Activated CD8-positive, alpha-beta T cell treated with anti-CD3 and anti-CD28 coated beads for 36 hours (primary cell): Measurements from ENCODE around the gene PTDSS2. TPM values are rescaled to one million over a fixed set of nuclear protein-coding genes. Genes with fewer than 3 reads are reported as not detected.
A peak's percentile ranks its signal among the peaks of the same experiment; 100 is the strongest.

Experiments
- ATAC-seq: fragments of 200-7000 bp; cut with Tn5 transposase; one replicate; pipeline ENCODE4 v1.10.0; 2021; ENCODE audit warnings: mild to moderate bottlenecking, moderate library complexity
- CTCF ChIA-PET: fragments of 350-600 bp; sonication (Branson Sonifier 250); formaldehyde crosslinking; loops from one replicate; lab custom pipeline; 2021; ENCODE audit warnings: antibody characterized with exemption; lab: Charles Lee
- POLR2A ChIA-PET: fragments of 350-600 bp; sonication (Branson Sonifier 250); formaldehyde crosslinking; loops from one replicate; lab custom pipeline; 2021; ENCODE audit warnings: antibody characterized with exemption; lab: Charles Lee
- DNase-seq: peaks from one replicate; pipeline ENCODE4 v3.0.0-alpha.2; 2020
- H3K27ac Mint-ChIP-seq: one replicate; pipeline ENCODE4 v1.8.0; 2021; ENCODE audit warnings: mild to moderate bottlenecking, mixed read lengths
- H3K27me3 Mint-ChIP-seq: one replicate; pipeline ENCODE4 v1.8.0; 2021; ENCODE audit warnings: mixed read lengths
- H3K36me3 Mint-ChIP-seq: one replicate; pipeline ENCODE4 v1.8.0; 2021; ENCODE audit warnings: low read depth, mixed read lengths
- H3K4me1 Mint-ChIP-seq: one replicate; pipeline ENCODE4 v1.8.0; 2021; ENCODE audit warnings: low read depth, mixed read lengths
- H3K4me3 Mint-ChIP-seq: one replicate; pipeline ENCODE4 v1.8.0; 2021; ENCODE audit warnings: mild to moderate bottlenecking, moderate library complexity, mixed read lengths
- H3K9me3 Mint-ChIP-seq: one replicate; pipeline ENCODE4 v1.8.0; 2021; ENCODE audit warnings: mixed read lengths
- intact Hi-C: fragments of 100-400 bp; cut with micrococcal nuclease; formaldehyde crosslinking; loops from one replicate; pipeline ENCODE4 v1.10.0; 2022
- total RNA-seq, 2 experiments: library from RNA; stranded (reverse); gene quantifications; one replicate each; pipeline ENCODE4 v1.2.3, GENCODE V29; 2021
- TF ChIP-seq, protein P1 (sequence below): fragments of 200-600 bp; IDR thresholded peaks from one replicate; pipeline ENCODE4 v1.8.0; 2022; ENCODE audit warnings: antibody characterized with exemption, mild to moderate bottlenecking

The PTDSS2 gene
- total RNA-seq, 2 experiments from 2014 or later: 17.4 to 18.0 TPM

- Mint-ChIP-seq H3K4me3 (no peak overlapping the region), H3K27ac (peak overlapping the region; percentile 82), H3K27me3 (no peaks in the 10 kb centered on the region), H3K4me1 (peaks cover 34% of the 10 kb centered on the region), H3K9me3 (no peaks in the 10 kb centered on the region), H3K36me3 (peaks cover 27% of the 10 kb centered on the region)
- peak; percentile 69 for DNase-seq
- intact Hi-C loops: no loop called here
- TF ChIP-seq, protein P1, sequence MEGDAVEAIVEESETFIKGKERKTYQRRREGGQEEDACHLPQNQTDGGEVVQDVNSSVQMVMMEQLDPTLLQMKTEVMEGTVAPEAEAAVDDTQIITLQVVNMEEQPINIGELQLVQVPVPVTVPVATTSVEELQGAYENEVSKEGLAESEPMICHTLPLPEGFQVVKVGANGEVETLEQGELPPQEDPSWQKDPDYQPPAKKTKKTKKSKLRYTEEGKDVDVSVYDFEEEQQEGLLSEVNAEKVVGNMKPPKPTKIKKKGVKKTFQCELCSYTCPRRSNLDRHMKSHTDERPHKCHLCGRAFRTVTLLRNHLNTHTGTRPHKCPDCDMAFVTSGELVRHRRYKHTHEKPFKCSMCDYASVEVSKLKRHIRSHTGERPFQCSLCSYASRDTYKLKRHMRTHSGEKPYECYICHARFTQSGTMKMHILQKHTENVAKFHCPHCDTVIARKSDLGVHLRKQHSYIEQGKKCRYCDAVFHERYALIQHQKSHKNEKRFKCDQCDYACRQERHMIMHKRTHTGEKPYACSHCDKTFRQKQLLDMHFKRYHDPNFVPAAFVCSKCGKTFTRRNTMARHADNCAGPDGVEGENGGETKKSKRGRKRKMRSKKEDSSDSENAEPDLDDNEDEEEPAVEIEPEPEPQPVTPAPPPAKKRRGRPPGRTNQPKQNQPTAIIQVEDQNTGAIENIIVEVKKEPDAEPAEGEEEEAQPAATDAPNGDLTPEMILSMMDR: no peak
- peak; percentile 88 for ATAC-seq
- POLR2A ChIA-PET: interaction anchor here (0.6 to 1.6 kb wide), 2 partner anchors 9 to 40 kb away, joined by 3 to 4 read pairs; no protein-coding TSS in a partner anchor
- CTCF ChIA-PET: interaction anchor here (0.8 to 1.8 kb wide), 4 partner anchors 8 to 62 kb away, joined by 3 to 12 read pairs (median 3); no protein-coding TSS in a partner anchor
Observed at GRCh38 chr11:456533-456932, 6.5 kb downstream of the PTDSS2 start.

GRCh38 chr11:457111-457760, 7.2 kb downstream of the PTDSS2 start:
- Mint-ChIP-seq H3K27me3 (no peaks in the 10 kb centered on the region), H3K36me3 (peaks cover 27% of the 10 kb centered on the region), H3K9me3 (no peaks in the 10 kb centered on the region), H3K4me3 (peak overlapping the region; percentile 15), H3K4me1 (peaks cover 31% of the 10 kb centered on the region), H3K27ac (peak overlapping the region; percentile 82)
- DNase-seq (no peak), ATAC-seq (peak; percentile 29)
- intact Hi-C loops: no loop called here
- ChIA-PET CTCF (interaction anchor here (0.9 to 1.8 kb wide), 3 partner anchors 9 to 61 kb away, joined by 3 to 12 read pairs (median 3); no protein-coding TSS in a partner anchor), POLR2A (interaction anchor here (0.6 to 1.6 kb wide), 3 partner anchors 10 to 41 kb away, joined by 3 to 4 read pairs (median 4); no protein-coding TSS in a partner anchor)
- TF ChIP-seq, protein P1: no peak

DNA sequence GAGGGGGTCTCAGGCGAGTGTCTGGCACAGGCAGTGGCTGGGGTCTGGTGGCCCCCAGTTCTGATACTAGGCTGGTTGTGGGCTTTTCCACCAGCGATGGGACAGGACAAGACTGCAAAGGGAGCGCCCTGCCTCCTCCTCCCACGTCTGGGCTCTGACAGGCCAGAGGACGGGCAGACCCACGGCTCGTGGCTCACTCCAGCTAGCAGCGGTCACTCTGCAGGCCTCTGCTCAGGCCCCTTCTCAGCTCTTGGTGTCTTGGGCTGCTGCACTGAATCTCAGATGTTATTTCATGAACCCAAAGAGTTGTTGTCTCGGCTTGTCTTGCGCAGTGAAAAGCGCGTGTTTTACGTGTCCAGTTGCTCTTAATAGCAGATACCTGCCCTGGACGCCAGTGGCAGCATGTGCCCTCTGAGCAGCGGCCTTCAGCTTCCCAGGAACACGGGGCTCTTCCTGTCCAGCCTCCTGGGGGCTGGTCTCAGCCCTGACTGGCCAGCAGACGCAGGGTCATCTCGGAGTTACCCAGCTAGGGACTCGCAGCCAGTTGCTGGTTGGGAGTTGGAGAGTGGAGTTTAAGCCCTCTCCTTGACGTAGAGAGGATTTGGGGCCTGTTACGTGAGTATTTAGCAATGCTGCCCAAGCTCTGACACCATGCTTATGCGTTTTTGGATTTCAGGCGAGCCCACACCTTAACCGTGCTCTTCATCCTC, 9.6 kb downstream of the PTDSS2 start:
- intact Hi-C loops: no loop called here
- Mint-ChIP-seq H3K36me3 (peaks cover 20% of the 10 kb centered on the region), H3K27ac (no peak overlapping the region), H3K27me3 (no peaks in the 10 kb centered on the region), H3K4me3 (no peak overlapping the region), H3K4me1 (peaks cover 28% of the 10 kb centered on the region), H3K9me3 (no peaks in the 10 kb centered on the region)
- TF ChIP-seq, protein P1: no peak
- POLR2A ChIA-PET: interaction anchor here (1.3 kb wide), 1 partner anchor 9 kb away, joined by 4 read pairs; the partner anchor contains the start of gene PTDSS2
- DNase-seq (no peak), ATAC-seq (no peak)
- CTCF ChIA-PET: no interaction called here

GRCh38 chr11:460331-461199, 10.5 kb downstream of the PTDSS2 start:
- Mint-ChIP-seq H3K36me3 (peaks cover 18% of the 10 kb centered on the region), H3K27me3 (no peaks in the 10 kb centered on the region), H3K4me3 (no peak overlapping the region), H3K4me1 (peaks cover 23% of the 10 kb centered on the region), H3K27ac (no peak overlapping the region), H3K9me3 (no peaks in the 10 kb centered on the region)
- TF ChIP-seq, protein P1: no peak
- ChIA-PET POLR2A (interaction anchor here (1.3 kb wide), 1 partner anchor 10 kb away, joined by 4 read pairs; the partner anchor contains the start of gene PTDSS2), CTCF (no interaction called here)
- intact Hi-C loops: no loop called here
- DNase-seq: no peak
- no peak for ATAC-seq
